ENCODE results near the gene DUOXA2. TPM values are rescaled to one million over a fixed set of nuclear protein-coding genes. Genes with fewer than 3 reads are reported as not detected.

Gene DUOXA2
- total and polyA plus RNA-seq, 4 donors: 0.13 TPM; not detected in 3

DNA sequence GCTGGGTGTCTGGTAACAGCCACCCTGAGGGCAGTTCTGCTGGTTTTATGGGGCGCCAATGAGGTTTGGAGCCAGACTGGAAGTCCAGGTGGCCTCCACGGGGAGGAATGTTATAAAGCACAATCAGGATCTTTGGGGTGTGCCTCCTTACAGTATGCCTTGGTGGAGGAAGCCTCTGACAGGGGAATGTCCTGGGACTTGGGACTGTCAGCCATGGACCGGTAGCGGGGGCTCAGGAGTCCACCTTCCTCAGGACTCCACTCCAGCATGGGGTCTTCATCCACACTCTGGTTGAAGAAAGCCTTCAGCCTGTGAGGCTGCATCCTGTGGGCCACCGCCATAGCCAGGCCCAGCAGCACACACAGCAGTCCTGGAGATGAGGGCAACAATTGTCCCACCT, 4.9 kb downstream of the DUOXA2 start:
- no peak overlapping the region for H3K4me3 ChIP-seq (ENCODE audit: low read length in 2 of 2)
- DNase-seq (peak in 1 of 2 donors; percentile 43), ATAC-seq (ENCODE audit: low FRiP score) (no peak)
- H3K27me3 ChIP-seq (ENCODE audit: control insufficient read depth in 1 of 2, insufficient read depth in 2 of 2, low read length in 1 of 2): no peaks in the 10 kb centered on the region
- WGBS, 2 donors: 90 to 94% methylated on average over 5 of the region's 5 CpGs
- H3K27ac ChIP-seq (ENCODE audit: low read depth in 1 of 2, low read length in 2 of 2): no peak overlapping the region
- intact Hi-C loops (cut with DNase I): no loop called here
- no peaks in the 10 kb centered on the region for H3K36me3 ChIP-seq (ENCODE audit: control insufficient read depth in 1 of 2, insufficient read depth in 2 of 2, low read length in 1 of 2)
- H3K4me1 ChIP-seq (ENCODE audit: control insufficient read depth in 1 of 2, insufficient read depth in 2 of 2, low read length in 2 of 2): no peaks in the 10 kb centered on the region
- no peaks in the 10 kb centered on the region for H3K9me3 ChIP-seq (ENCODE audit: control insufficient read depth, low read length)

DNA sequence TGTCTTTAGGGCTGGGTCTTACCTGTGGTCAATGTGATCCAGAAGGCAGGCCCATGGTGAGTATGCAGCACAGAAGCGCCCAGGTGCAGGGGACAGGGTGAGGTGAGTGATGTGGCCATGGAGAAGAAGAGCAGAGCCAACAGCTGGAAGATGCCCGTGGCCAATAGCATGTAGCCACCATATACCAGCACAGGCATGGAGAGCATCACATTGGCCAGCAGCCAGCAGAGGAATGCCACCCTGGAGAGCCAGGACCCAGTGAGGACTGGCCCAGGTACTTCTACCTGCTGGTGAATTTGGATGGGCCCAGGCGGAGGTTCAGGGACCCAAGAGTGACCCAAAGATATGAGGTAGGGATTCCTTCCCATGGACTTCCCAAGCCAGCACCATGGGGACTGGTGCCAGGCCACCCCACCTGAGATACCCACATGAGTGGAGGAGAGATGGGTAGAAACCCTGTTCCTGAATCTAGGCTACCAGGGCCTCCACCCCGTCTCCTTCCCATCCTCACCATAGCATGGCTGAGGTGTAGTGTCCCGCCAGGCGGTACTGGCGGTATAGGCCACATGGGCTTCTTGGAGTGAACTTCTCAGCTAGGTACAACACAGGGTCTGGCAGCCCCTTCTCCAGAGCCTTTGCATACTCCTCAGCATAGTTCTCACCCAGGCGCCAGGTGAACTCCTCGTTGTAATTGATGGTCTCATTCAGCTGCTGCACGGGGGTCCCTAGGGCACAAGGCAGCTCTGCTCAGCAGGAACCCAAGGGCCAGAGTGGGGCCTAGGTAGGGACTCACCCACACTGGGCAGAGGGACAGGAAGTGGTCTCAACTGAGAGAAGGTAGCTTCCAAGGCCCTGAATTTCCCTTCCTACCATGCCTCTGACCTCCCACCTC, 6.2 kb downstream of the DUOXA2 start:
- no peak overlapping the region for H3K27ac ChIP-seq (ENCODE audit: low read depth in 1 of 2, low read length in 2 of 2)
- no peaks in the 10 kb centered on the region for H3K27me3 ChIP-seq (ENCODE audit: control insufficient read depth in 1 of 2, insufficient read depth in 2 of 2, low read length in 1 of 2)
- intact Hi-C loops (cut with DNase I): no loop called here
- H3K4me3 ChIP-seq (ENCODE audit: low read length in 2 of 2): no peak overlapping the region
- 95% methylated on average over 10 of the region's 10 CpGs for WGBS, 2 donors
- no peaks in the 10 kb centered on the region for H3K36me3 ChIP-seq (ENCODE audit: control insufficient read depth in 1 of 2, insufficient read depth in 2 of 2, low read length in 1 of 2)
- H3K9me3 ChIP-seq (ENCODE audit: control insufficient read depth, low read length): no peaks in the 10 kb centered on the region
- DNase-seq: peak in 1 of 2 donors; percentile 63
- ATAC-seq (ENCODE audit: low FRiP score): no peak
- H3K4me1 ChIP-seq (ENCODE audit: control insufficient read depth in 1 of 2, insufficient read depth in 2 of 2, low read length in 2 of 2): no peaks in the 10 kb centered on the region

DNA sequence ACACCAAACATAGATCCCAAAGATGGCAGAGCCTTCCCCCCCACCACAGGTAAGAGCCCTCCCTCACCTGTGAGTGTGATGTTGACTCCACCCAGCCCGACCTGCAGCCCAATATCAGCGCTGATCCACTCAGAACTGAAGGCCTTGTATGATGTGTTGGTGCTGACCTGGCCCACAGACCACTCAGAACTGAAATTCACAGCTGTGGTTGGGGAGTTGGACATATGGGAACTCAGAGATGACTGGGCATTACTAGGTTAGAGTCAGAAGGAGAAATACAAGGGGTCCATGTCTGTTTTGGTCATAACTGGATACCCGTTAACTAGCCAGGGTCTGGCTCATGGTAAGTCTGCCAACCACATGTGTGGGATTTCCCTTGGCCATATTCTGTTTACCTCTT, 6.9 kb downstream of the DUOXA2 start:
- Histone ChIP-seq H3K27ac (ENCODE audit: low read depth in 1 of 2, low read length in 2 of 2) (no peak overlapping the region), H3K9me3 (ENCODE audit: control insufficient read depth, low read length) (no peaks in the 10 kb centered on the region), H3K4me3 (ENCODE audit: low read length in 2 of 2) (no peak overlapping the region), H3K36me3 (ENCODE audit: control insufficient read depth in 1 of 2, insufficient read depth in 2 of 2, low read length in 1 of 2) (no peaks in the 10 kb centered on the region), H3K4me1 (ENCODE audit: control insufficient read depth in 1 of 2, insufficient read depth in 2 of 2, low read length in 2 of 2) (no peaks in the 10 kb centered on the region), H3K27me3 (ENCODE audit: control insufficient read depth in 1 of 2, insufficient read depth in 2 of 2, low read length in 1 of 2) (no peaks in the 10 kb centered on the region)
- DNase-seq (peak in 1 of 2 donors; percentile 31), ATAC-seq (ENCODE audit: low FRiP score) (no peak)
- intact Hi-C loops (cut with DNase I): no loop called here
- 90 to 93% methylated on average over 3 of the region's 3 CpGs for WGBS, 2 donors

DNA sequence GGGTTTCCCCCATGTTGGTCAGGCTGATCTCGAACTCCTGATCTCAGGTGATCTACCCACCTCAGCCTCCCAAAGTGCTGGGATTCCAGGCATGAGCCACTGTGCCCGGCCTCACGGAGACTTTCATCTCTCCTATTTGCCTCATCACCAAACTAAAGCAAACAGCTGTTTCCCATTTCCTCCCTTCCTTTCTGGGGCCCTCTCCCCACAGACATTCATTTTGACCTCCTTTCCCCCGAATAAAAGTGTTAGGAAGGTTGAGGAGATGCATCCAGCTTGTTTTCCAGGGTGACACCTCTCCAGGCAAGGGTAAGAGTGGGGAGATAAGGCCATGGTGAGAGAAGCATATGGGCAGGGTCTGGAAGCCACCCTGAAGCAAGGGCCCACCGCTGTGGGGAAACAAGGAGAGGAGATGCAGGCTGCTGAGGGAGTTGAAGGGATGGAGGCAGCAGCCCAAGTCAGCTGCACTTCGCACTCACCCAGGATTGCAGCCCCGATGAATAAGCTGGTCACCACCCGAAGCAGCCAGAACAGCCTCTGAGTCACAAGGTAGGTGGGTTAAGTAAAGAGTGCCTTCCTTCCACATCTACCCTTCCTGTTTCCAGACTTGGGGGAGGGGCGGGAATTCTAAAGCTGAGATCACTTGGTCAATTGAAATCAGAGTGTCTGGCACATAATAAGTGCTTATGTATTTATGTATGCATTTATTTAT, 7.7 kb downstream of the DUOXA2 start:
- H3K27ac ChIP-seq (ENCODE audit: low read depth in 1 of 2, low read length in 2 of 2): no peak overlapping the region
- no peaks in the 10 kb centered on the region for H3K27me3 ChIP-seq (ENCODE audit: control insufficient read depth in 1 of 2, insufficient read depth in 2 of 2, low read length in 1 of 2)
- intact Hi-C loops (cut with DNase I): no loop called here
- peak in 1 of 2 donors; percentile 49 for DNase-seq
- H3K4me1 ChIP-seq (ENCODE audit: control insufficient read depth in 1 of 2, insufficient read depth in 2 of 2, low read length in 2 of 2): no peaks in the 10 kb centered on the region
- H3K4me3 ChIP-seq (ENCODE audit: low read length in 2 of 2): no peak overlapping the region
- 64 to 70% methylated on average over 9 of the region's 9 CpGs for WGBS, 2 donors
- no peak for ATAC-seq (ENCODE audit: low FRiP score)
- no peaks in the 10 kb centered on the region for H3K36me3 ChIP-seq (ENCODE audit: control insufficient read depth in 1 of 2, insufficient read depth in 2 of 2, low read length in 1 of 2)
- H3K9me3 ChIP-seq (ENCODE audit: control insufficient read depth, low read length): no peaks in the 10 kb centered on the region

DNA sequence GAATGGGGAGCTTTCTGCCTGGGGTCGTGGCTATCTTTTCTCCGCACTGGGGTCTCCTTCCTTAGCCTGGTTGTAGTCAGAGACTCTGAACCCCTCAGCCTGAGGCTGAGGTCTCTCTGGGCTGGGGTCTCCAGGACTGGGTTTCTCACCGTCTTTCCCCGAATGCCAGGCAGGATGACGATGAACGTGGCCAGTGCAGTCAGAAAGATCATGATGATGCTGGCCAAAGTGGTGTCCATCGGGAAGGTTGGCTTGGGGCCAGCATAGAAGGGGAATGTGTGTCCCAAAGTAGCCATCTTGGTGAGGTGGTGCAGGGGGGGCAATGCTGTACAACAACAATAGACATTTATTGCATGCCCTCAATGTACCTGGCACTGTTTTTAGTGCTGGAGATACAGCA, 8.6 kb downstream of the DUOXA2 start:
- intact Hi-C loops (cut with DNase I): no loop called here
- no peaks in the 10 kb centered on the region for H3K9me3 ChIP-seq (ENCODE audit: control insufficient read depth, low read length)
- H3K4me3 ChIP-seq (ENCODE audit: low read length in 2 of 2): no peak overlapping the region
- 85 to 86% methylated on average over 7 of the region's 7 CpGs for WGBS, 2 donors
- ATAC-seq (ENCODE audit: low FRiP score) (no peak), DNase-seq (no peak)
- no peaks in the 10 kb centered on the region for H3K4me1 ChIP-seq (ENCODE audit: control insufficient read depth in 1 of 2, insufficient read depth in 2 of 2, low read length in 2 of 2)
- no peaks in the 10 kb centered on the region for H3K27me3 ChIP-seq (ENCODE audit: control insufficient read depth in 1 of 2, insufficient read depth in 2 of 2, low read length in 1 of 2)
- H3K36me3 ChIP-seq (ENCODE audit: control insufficient read depth in 1 of 2, insufficient read depth in 2 of 2, low read length in 1 of 2): no peaks in the 10 kb centered on the region
- H3K27ac ChIP-seq (ENCODE audit: low read depth in 1 of 2, low read length in 2 of 2): no peak overlapping the region

DNA sequence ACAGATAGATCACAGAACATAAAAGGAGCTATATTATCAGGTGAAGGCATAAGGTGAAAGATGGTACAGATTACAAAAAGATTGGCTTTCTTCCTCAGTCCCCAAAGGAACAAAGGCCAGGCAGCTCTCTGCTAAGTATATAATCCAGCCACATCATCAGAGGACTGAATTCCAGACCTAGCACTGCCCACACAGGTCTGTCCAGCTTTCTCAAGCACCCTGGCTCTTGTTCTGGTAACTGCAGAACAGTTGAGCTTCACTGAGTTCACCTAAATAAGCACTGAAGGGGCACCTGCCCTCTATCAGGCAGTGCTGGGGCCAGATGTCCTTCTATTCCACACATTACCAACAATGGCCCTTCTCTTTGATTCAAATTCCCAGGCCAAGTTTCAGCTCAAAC, 9.3 kb downstream of the DUOXA2 start:
- Histone ChIP-seq H3K27ac (ENCODE audit: low read depth in 1 of 2, low read length in 2 of 2) (no peak overlapping the region), H3K9me3 (ENCODE audit: control insufficient read depth, low read length) (no peaks in the 10 kb centered on the region), H3K27me3 (ENCODE audit: control insufficient read depth in 1 of 2, insufficient read depth in 2 of 2, low read length in 1 of 2) (no peaks in the 10 kb centered on the region), H3K4me3 (ENCODE audit: low read length in 2 of 2) (no peak overlapping the region), H3K36me3 (ENCODE audit: control insufficient read depth in 1 of 2, insufficient read depth in 2 of 2, low read length in 1 of 2) (no peaks in the 10 kb centered on the region), H3K4me1 (ENCODE audit: control insufficient read depth in 1 of 2, insufficient read depth in 2 of 2, low read length in 2 of 2) (no peaks in the 10 kb centered on the region)
- no peak for ATAC-seq (ENCODE audit: low FRiP score)
- DNase-seq: no peak
- intact Hi-C loops (cut with DNase I): no loop called here

DNA sequence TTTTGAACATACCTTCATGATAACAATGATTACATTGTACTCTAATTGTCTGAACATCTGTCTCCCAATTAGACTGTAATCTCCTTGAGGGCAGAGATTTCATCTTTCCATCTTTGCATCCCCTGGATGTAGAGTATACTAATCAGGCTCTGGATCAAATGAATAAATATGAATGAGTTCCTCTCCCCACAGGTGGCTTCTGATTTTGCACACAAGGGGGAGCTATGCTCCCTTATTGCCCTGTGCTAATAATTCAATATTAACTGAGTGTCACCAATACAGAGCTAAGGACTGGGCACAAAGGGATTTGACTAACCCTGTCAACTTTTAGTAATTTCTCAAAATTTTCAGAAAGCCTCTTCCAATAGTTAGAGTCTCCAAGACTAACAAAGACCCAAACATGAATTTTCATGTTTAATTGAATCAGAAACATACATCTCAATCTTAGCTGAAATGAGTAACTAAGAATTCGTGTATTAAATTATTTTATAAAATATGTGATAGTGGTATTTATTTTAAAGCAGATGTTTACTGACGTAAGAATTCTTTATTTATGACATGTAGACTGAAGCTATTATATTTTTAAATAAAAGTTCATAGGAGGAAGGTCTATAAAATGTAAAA, 12.5 kb downstream of the DUOXA2 start:
- ATAC-seq (ENCODE audit: low FRiP score) (no peak), DNase-seq (no peak)
- Histone ChIP-seq H3K36me3 (ENCODE audit: control insufficient read depth in 1 of 2, insufficient read depth in 2 of 2, low read length in 1 of 2) (no peaks in the 10 kb centered on the region), H3K27me3 (ENCODE audit: control insufficient read depth in 1 of 2, insufficient read depth in 2 of 2, low read length in 1 of 2) (no peaks in the 10 kb centered on the region), H3K4me1 (ENCODE audit: control insufficient read depth in 1 of 2, insufficient read depth in 2 of 2, low read length in 2 of 2) (no peaks in the 10 kb centered on the region), H3K9me3 (ENCODE audit: control insufficient read depth, low read length) (no peaks in the 10 kb centered on the region), H3K27ac (ENCODE audit: low read depth in 1 of 2, low read length in 2 of 2) (no peak overlapping the region), H3K4me3 (ENCODE audit: low read length in 2 of 2) (no peak overlapping the region)
- intact Hi-C loops (cut with DNase I): no loop called here
- WGBS, 2 donors: 46 to 53% methylated on average over 2 of the region's 2 CpGs

DNA sequence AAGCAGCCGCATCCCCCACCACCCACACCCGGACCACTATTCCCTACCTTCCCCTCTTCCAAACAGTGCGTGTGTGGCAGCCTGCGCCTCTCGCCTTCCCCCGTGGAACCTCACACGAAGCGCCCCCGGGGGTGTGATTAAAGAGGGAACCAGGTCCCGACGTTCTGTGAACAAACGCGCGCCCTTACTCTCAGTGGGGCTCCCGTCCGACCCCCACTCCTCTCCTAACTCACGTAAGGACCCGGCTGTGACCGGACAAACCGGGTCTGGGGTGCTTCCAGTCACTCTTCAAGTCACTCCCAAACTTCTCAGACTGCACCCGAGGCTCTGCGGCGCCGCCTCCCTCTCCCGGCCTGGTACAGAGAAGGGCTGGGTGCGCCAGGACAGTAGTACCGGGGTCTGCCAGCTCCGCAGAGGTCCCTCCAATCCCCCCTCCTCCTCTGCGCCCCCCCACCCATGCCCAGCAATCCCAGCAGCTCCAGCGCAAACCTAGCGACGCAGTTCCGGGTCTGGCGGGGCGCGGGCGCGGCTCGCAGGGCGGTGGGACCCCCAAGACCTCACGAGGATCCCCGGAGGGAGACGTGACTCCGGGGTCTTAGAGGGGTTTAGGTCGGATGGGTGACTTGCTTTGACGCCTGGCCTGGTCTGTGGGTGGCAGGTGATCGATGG, 15.0 kb downstream of the DUOXA2 start:
- Histone ChIP-seq H3K27me3 (ENCODE audit: control insufficient read depth in 1 of 2, insufficient read depth in 2 of 2, low read length in 1 of 2) (no peaks in the 10 kb centered on the region), H3K4me1 (ENCODE audit: control insufficient read depth in 1 of 2, insufficient read depth in 2 of 2, low read length in 2 of 2) (no peaks in the 10 kb centered on the region), H3K27ac (ENCODE audit: low read depth in 1 of 2, low read length in 2 of 2) (no peak overlapping the region), H3K9me3 (ENCODE audit: control insufficient read depth, low read length) (no peaks in the 10 kb centered on the region), H3K36me3 (ENCODE audit: control insufficient read depth in 1 of 2, insufficient read depth in 2 of 2, low read length in 1 of 2) (no peaks in the 10 kb centered on the region), H3K4me3 (ENCODE audit: low read length in 2 of 2) (no peak overlapping the region)
- WGBS, 2 donors: 3 to 6% methylated on average over 45 to 47 of the region's 47 CpGs
- peak; percentile 5 for ATAC-seq (ENCODE audit: low FRiP score)
- intact Hi-C loops (cut with DNase I): no loop called here
- peak in 1 of 2 donors; percentile 63 for DNase-seq
